Neural cell (in vitro differentiated cells): ENCODE data around the gene WDR36.

ENCODE experiments used
- CTCF ChIP-seq: fragments of 450-650 bp; IDR thresholded peaks from 2 replicates; pipeline ENCODE4 v1.5.1; 2014; ENCODE audit warnings: antibody characterized with exemption, mild to moderate bottlenecking, moderate library complexity; ENCODE audit not compliant: poor library complexity, severe bottlenecking
- EP300 ChIP-seq: fragments of 450-650 bp; conservative IDR thresholded peaks from 2 replicates; pipeline ENCODE4 v1.6.1; 2014; ENCODE audit warnings: antibody characterized with exemption, mild to moderate bottlenecking, moderate library complexity; ENCODE audit not compliant: poor library complexity, severe bottlenecking
- EZH2 ChIP-seq: fragments of 200-600, 300-800 bp; shearing (Covaris generic), sonication (generic); IDR thresholded peaks from 2 replicates; pipeline ENCODE4 v1.6.1; 2014; ENCODE audit warnings: antibody characterized with exemption, low read length, borderline replicate concordance, mild to moderate bottlenecking; ENCODE audit not compliant: insufficient read depth, poor library complexity, severe bottlenecking
- MXI1 ChIP-seq: fragments of 450-650 bp; conservative IDR thresholded peaks from 2 replicates; pipeline ENCODE4 v1.6.1; 2014; ENCODE audit warnings: antibody characterized with exemption, mild to moderate bottlenecking; ENCODE audit not compliant: poor library complexity, severe bottlenecking
- POLR2AphosphoS5 ChIP-seq: IDR thresholded peaks from 2 replicates; pipeline ENCODE4 v1.6.1; 2012
- RAD21 ChIP-seq: fragments of 450-650 bp; conservative IDR thresholded peaks from 2 replicates; pipeline ENCODE4 v1.6.1; 2014; ENCODE audit warnings: antibody characterized with exemption, mild to moderate bottlenecking, moderate library complexity
- SMC3 ChIP-seq: fragments of 450-650 bp; conservative IDR thresholded peaks from 2 replicates; pipeline ENCODE4 v1.6.1; 2014; ENCODE audit warnings: antibody characterized with exemption, mild to moderate bottlenecking, moderate library complexity; ENCODE audit not compliant: poor library complexity
- TAF1 ChIP-seq: IDR thresholded peaks from 2 replicates; pipeline ENCODE4 v1.6.1; 2012; ENCODE audit warnings: low read depth

- no peak for TF ChIP-seq CTCF
- TF ChIP-seq EP300 = no peak
- TF ChIP-seq TAF1 = no peak
- no peak for TF ChIP-seq EZH2
- no peak for TF ChIP-seq POLR2AphosphoS5
- no peak for TF ChIP-seq RAD21
- TF ChIP-seq MXI1 = no peak
- no peak for TF ChIP-seq SMC3
Measured at GRCh38 chr5:111131356-111131755, 39.2 kb downstream of the WDR36 start.
